ENCODE measurements around the gene ZMIZ1.

DNA sequence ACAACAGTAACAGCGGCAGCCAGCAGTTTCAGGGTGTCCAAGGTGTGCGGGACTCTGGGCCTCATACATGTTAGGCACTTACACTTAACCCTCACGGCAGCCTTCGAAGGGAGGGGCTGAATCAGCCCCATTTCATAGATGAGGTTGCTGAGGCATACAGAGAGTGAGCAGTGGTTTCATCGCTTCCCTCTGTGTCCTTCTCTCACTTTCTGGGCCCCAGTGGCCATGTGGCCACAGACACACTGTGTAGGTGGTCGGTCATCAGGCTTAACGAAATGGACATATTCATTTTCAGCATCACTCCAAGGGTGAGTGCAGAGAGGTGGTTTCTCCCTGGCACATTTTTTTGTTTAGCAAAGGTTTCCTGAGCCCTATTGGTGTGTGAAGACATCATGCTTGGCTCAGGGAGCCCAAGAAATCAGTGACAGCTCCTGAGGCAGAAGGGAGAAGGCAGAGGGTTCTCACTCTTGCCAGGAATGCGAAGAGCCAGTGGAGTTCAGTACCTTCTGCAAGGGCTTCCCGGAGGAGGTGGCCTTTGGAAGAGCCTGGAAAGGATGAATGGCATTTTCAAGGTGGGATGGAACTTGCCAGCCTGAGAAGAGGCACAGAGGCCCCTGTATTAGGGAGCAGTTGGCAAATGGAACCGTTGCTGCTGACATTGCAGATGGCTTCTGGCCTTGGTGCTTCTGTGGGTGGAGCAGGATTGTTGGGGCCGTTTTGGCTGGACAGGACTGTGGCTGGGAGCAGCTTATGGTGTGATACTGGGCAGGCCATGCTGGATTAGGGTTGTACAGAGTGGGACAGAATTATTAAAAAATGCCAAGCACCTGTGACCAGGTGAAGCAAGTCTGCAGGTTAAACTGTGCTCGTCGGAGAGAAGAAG, 216.8 kb downstream of the ZMIZ1 start:
- TF ChIP-seq, protein P1, sequence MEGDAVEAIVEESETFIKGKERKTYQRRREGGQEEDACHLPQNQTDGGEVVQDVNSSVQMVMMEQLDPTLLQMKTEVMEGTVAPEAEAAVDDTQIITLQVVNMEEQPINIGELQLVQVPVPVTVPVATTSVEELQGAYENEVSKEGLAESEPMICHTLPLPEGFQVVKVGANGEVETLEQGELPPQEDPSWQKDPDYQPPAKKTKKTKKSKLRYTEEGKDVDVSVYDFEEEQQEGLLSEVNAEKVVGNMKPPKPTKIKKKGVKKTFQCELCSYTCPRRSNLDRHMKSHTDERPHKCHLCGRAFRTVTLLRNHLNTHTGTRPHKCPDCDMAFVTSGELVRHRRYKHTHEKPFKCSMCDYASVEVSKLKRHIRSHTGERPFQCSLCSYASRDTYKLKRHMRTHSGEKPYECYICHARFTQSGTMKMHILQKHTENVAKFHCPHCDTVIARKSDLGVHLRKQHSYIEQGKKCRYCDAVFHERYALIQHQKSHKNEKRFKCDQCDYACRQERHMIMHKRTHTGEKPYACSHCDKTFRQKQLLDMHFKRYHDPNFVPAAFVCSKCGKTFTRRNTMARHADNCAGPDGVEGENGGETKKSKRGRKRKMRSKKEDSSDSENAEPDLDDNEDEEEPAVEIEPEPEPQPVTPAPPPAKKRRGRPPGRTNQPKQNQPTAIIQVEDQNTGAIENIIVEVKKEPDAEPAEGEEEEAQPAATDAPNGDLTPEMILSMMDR (conservative IDR thresholded peaks at IDR 0.05; ENCODE audit: low read length): no peak
- no peak for TF ChIP-seq EZH2phosphoT487 (IDR thresholded peaks at IDR 0.05; ENCODE audit: borderline replicate concordance)

All from Loucy (cell line).